DOHH2 (cell line): Measurements from ENCODE around the gene OLFML3.

Source experiments
- CTCF ChIP-seq: fragments of 200-600 bp; sonication (generic); IDR thresholded peaks from one replicate; pipeline ENCODE4 v1.5.1; 2014; ENCODE audit warnings: antibody characterized with exemption, mild to moderate bottlenecking, low read depth, low read length; ENCODE audit not compliant: poor library complexity, severe bottlenecking
- EZH2phosphoT487 ChIP-seq: fragments of 200-600 bp; sonication (generic); IDR thresholded peaks from 2 replicates; pipeline ENCODE4 v1.6.1; 2017; ENCODE audit warnings: borderline replicate concordance, mild to moderate bottlenecking, antibody characterized with exemption, low read length, moderate library complexity, mixed read lengths

- TF ChIP-seq CTCF (no peak), EZH2phosphoT487 (no peak)
These were observed 43.3 kb upstream of the OLFML3 start for GRCh38 chr1:113935970-113936369.
